Spleen (tissue), 11 donors: Measurements from ENCODE around the gene RTN4RL2. TPM values are rescaled to one million over a fixed set of nuclear protein-coding genes. Genes with fewer than 3 reads are reported as not detected.

Experiments used
- DNase-seq: peaks from one replicate; pipeline ENCODE4 v3.0.0-alpha.2; 2020
- H3K27ac ChIP-seq, 8 donors: fragments of 200-600 bp; sonication (generic) in 7 of 8; 1 replicate in 4 of 8; 2 replicates in 4 of 8; pipeline versions ENCODE4 v1.5.0 to v1.8.0; 2016 to 2021; ENCODE audit warnings: inconsistent platforms in 4 of 8, mild to moderate bottlenecking in 4 of 8, moderate library complexity in 1 of 8
- H3K27me3 ChIP-seq, 7 donors: fragments of 200-600 bp; sonication (generic) in 6 of 7; replicated peaks in 1 of 7; 1 replicate in 4 of 7; 2 replicates in 3 of 7; pipeline versions ENCODE4 v1.5.0 to v1.8.0; 2016 to 2021; ENCODE audit warnings: inconsistent platforms in 3 of 7, mild to moderate bottlenecking in 1 of 7
- H3K36me3 ChIP-seq, 6 donors: fragments of 200-600 bp; sonication (generic) in 5 of 6; 1 replicate in 4 of 6; 2 replicates in 2 of 6; pipeline versions ENCODE4 v1.5.0 to v1.8.0; 2016 to 2021; ENCODE audit warnings: inconsistent platforms in 2 of 6
- H3K4me1 ChIP-seq, 6 donors: fragments of 200-600 bp; sonication (generic) in 5 of 6; 1 replicate in 3 of 6; 2 replicates in 3 of 6; pipeline versions ENCODE4 v1.5.0 to v1.8.0; 2016 to 2021; ENCODE audit warnings: inconsistent platforms in 3 of 6
- H3K4me3 ChIP-seq, 8 donors: fragments of 200-600 bp; sonication (generic) in 7 of 8; 1 replicate in 4 of 8; 2 replicates in 4 of 8; pipeline versions ENCODE4 v1.5.0 to v1.8.0; 2016 to 2021; ENCODE audit warnings: inconsistent platforms in 4 of 8, mild to moderate bottlenecking in 4 of 8, moderate library complexity in 2 of 8
- H3K9me3 ChIP-seq, 8 donors: fragments of 200-600 bp; sonication (generic) in 7 of 8; 1 replicate in 4 of 8; 2 replicates in 4 of 8; pipeline versions ENCODE4 v1.5.0 to v1.8.0; 2016 to 2021; ENCODE audit warnings: inconsistent platforms in 4 of 8
- POLR2A ChIP-seq, 3 donors: fragments of 450-650 bp; IDR thresholded peaks; one replicate each; pipeline ENCODE4 v1.5.1; 2017; ENCODE audit warnings: antibody characterized with exemption in 3 of 3, mild to moderate bottlenecking in 1 of 3
- POLR2AphosphoS5 ChIP-seq, 3 donors: sonication (generic); formaldehyde crosslinking; IDR thresholded peaks; one replicate each; pipeline ENCODE4 v1.5.1; 2017; ENCODE audit warnings: antibody characterized with exemption in 3 of 3
- WGBS, 5 donors: extraction: QIAGEN DNeasy Blood & Tissue Kit in 3 of 5; methylation state at CpG; one replicate each; pipeline versions ENCODE4 v1.1.5 to v1.1.7; 2013 to 2018; 5-methylcytosine and 5-hydroxymethylcytosine counted together
- intact Hi-C: fragments of 100-400 bp; cut with DNase I; formaldehyde crosslinking; loops from one replicate; pipeline ENCODE4 v1.15.0; 2023; ENCODE audit warnings: low total_unique reads
- polyA plus RNA-seq, 3 donors: library from polyadenylated mRNA; stranded (reverse); fragments of 200-250 nt; gene quantifications; one replicate each; pipeline ENCODE4 v1.2.1, GENCODE V29; 2013
- total RNA-seq, 7 donors: library from RNA; depleted of rRNA in 3 of 7; stranded (reverse); fragments of >200 nt in 3 of 7; fragmentation: NEBNext Ultra II Directional in 4 of 7; extraction: Animal tissue kit (Norgen Biotek cat#: 25700) in 4 of 7; gene quantifications; one replicate each; pipeline versions ENCODE4 v1.1.0 to v1.2.1, GENCODE V29; 2016 to 2021
- TF ChIP-seq, protein P1 (sequence below), 11 experiments: fragments of 200-600 bp in 7 of 11; fragments of 450-650 bp in 4 of 11; sonication (generic) in 4 of 11; IDR thresholded peaks in 8 of 11; conservative IDR thresholded peaks in 3 of 11; 1 replicate in 7 of 11; 2 replicates in 4 of 11; pipeline versions ENCODE4 v1.4.0 to v1.8.0; 2016 to 2021; ENCODE audit warnings: antibody characterized with exemption in 11 of 11, inconsistent platforms in 4 of 11, mild to moderate bottlenecking in 1 of 11
- donor health status: healthy with polysubstance abuse.
- donor health status: DM: no; HTN: no; CAD: no; lungs with moderate emphysema.
- donor health status: DM: no; HTN: no; CAD: no.
- donor health status: Bipolar disorder and iron deficiency.
- donor health status: healthy.
- donor health status: DM: no; HTN: no; CAD: no.
- donor health status: DM: yes; HTN: yes; CAD: no.

The RTN4RL2 gene
- total and polyA plus RNA-seq, 10 donors: 0.15 to 2.0 (median 0.44) TPM

DNA sequence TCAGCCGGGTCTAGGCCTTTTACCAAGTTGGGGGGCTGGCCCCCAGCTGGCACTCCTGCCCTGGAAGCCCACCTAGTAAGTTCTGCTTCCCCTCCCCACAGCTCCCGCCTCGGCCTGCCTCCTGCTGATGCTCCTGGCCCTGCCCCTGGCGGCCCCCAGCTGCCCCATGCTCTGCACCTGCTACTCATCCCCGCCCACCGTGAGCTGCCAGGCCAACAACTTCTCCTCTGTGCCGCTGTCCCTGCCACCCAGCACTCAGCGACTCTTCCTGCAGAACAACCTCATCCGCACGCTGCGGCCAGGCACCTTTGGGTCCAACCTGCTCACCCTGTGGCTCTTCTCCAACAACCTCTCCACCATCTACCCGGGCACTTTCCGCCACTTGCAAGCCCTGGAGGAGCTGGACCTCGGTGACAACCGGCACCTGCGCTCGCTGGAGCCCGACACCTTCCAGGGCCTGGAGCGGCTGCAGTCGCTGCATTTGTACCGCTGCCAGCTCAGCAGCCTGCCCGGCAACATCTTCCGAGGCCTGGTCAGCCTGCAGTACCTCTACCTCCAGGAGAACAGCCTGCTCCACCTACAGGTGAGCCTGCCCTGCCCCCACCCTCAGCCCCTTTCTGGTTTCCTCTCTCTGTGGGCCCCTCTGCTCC, 7.3 kb downstream of the RTN4RL2 start:
- H3K27ac ChIP-seq: no peak overlapping the region
- 86 to 91% (median 88%) methylated on average over 23 of the region's 23 CpGs for WGBS, 5 donors
- peaks cover 0 to 8% (median 0%) of the 10 kb centered on the region in 7 donors for H3K27me3 ChIP-seq
- TF ChIP-seq POLR2AphosphoS5 (IDR thresholded peaks at IDR 0.05) (no peak), POLR2A (IDR thresholded peaks at IDR 0.05) (no peak)
- TF ChIP-seq, protein P1, sequence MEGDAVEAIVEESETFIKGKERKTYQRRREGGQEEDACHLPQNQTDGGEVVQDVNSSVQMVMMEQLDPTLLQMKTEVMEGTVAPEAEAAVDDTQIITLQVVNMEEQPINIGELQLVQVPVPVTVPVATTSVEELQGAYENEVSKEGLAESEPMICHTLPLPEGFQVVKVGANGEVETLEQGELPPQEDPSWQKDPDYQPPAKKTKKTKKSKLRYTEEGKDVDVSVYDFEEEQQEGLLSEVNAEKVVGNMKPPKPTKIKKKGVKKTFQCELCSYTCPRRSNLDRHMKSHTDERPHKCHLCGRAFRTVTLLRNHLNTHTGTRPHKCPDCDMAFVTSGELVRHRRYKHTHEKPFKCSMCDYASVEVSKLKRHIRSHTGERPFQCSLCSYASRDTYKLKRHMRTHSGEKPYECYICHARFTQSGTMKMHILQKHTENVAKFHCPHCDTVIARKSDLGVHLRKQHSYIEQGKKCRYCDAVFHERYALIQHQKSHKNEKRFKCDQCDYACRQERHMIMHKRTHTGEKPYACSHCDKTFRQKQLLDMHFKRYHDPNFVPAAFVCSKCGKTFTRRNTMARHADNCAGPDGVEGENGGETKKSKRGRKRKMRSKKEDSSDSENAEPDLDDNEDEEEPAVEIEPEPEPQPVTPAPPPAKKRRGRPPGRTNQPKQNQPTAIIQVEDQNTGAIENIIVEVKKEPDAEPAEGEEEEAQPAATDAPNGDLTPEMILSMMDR (IDR thresholded peaks at IDR 0.05 in 8 of 11, conservative IDR thresholded peaks at IDR 0.05 in 3 of 11): no peak
- no peaks in the 10 kb centered on the region for H3K9me3 ChIP-seq
- no peaks in the 10 kb centered on the region for H3K36me3 ChIP-seq
- H3K4me1 ChIP-seq: peaks cover 0 to 14% (median 5%) of the 10 kb centered on the region in 6 donors
- intact Hi-C loops: no loop called here
- no peak for DNase-seq
- no peak overlapping the region for H3K4me3 ChIP-seq

- no peak for DNase-seq
- Histone ChIP-seq H3K27ac (no peak overlapping the region), H3K9me3 (no peaks in the 10 kb centered on the region), H3K4me1 (peaks cover 0 to 15% (median 5%) of the 10 kb centered on the region in 6 donors), H3K27me3 (peaks cover 0 to 10% (median 0%) of the 10 kb centered on the region in 7 donors), H3K36me3 (no peaks in the 10 kb centered on the region), H3K4me3 (no peak overlapping the region)
- TF ChIP-seq POLR2A (IDR thresholded peaks at IDR 0.05): no peak
- TF ChIP-seq, protein P1 (IDR thresholded peaks at IDR 0.05 in 8 of 11, conservative IDR thresholded peaks at IDR 0.05 in 3 of 11): no peak
- TF ChIP-seq POLR2AphosphoS5 (IDR thresholded peaks at IDR 0.05): no peak
- intact Hi-C loops: no loop called here
- WGBS, 5 donors: 79 to 89% (median 82%) methylated on average over 4 of the region's 4 CpGs
These were observed 7.9 kb downstream of the RTN4RL2 start for GRCh38 chr11:57468276-57468675.

GRCh38 chr11:57469268-57469667, 8.9 kb downstream of the RTN4RL2 start:
- H3K27ac ChIP-seq: no peak overlapping the region
- TF ChIP-seq POLR2A (IDR thresholded peaks at IDR 0.05): no peak
- TF ChIP-seq, protein P1 (IDR thresholded peaks at IDR 0.05 in 8 of 11, conservative IDR thresholded peaks at IDR 0.05 in 3 of 11): no peak
- no peak for TF ChIP-seq POLR2AphosphoS5 (IDR thresholded peaks at IDR 0.05)
- intact Hi-C loops: no loop called here
- H3K4me3 ChIP-seq: no peak overlapping the region
- 77 to 92% (median 83%) methylated on average over 5 of the region's 5 CpGs for WGBS, 5 donors
- peaks cover 0 to 20% (median 10%) of the 10 kb centered on the region in 6 donors for H3K4me1 ChIP-seq
- H3K9me3 ChIP-seq: no peaks in the 10 kb centered on the region
- H3K36me3 ChIP-seq: no peaks in the 10 kb centered on the region
- H3K27me3 ChIP-seq: peaks cover 0 to 20% (median 0%) of the 10 kb centered on the region in 7 donors
- DNase-seq: no peak

DNA sequence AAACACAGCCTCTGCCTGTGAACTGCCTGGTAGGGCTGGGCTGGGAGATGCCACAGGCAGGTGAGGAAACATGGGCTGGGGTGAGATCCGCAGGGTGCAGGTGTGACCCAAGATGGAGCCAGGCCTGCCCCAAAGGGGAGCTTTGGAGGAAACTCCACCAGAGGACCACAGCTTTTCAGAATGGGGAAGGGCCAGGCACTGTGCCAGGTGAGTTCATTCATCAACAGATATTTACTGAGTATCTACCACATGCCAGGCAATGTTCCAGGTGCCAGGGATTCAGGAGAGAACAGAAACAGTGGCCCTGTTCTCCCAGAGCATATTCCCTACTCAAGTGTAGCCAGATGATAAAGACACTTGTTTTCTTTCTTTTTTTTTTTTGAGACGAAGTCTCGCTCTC, 11.2 kb downstream of the RTN4RL2 start:
- Histone ChIP-seq H3K4me1 (peaks cover 8 to 33% (median 28%) of the 10 kb centered on the region in 6 donors), H3K4me3 (no peak overlapping the region), H3K27me3 (peaks cover 0 to 43% (median 9%) of the 10 kb centered on the region in 7 donors), H3K36me3 (no peaks in the 10 kb centered on the region), H3K27ac (no peak overlapping the region), H3K9me3 (no peaks in the 10 kb centered on the region)
- TF ChIP-seq POLR2AphosphoS5 (IDR thresholded peaks at IDR 0.05) (no peak), POLR2A (IDR thresholded peaks at IDR 0.05) (no peak)
- TF ChIP-seq, protein P1 (IDR thresholded peaks at IDR 0.05 in 8 of 11, conservative IDR thresholded peaks at IDR 0.05 in 3 of 11): no peak
- WGBS, 5 donors: 90 to 100% (median 96%) methylated on average over 3 of the region's 3 CpGs
- no peak for DNase-seq
- intact Hi-C loops: no loop called here
